GM19452 (cell line): Measurements from ENCODE around the gene RABGEF1.
"Not testable (repeated sequence)": the region's sequence is repeated elsewhere in the genome, so short reads cannot be mapped to it uniquely, and the experiment has no call there.

Experiments
- ATAC-seq: cut with Tn5 transposase; IDR thresholded peaks from one replicate; pipeline ENCODE4 v1.9.1; 2021; ENCODE audit not compliant: unreplicated experiment

Gene RABGEF1

GRCh38 chr7:66735154-66735553, 5.4 kb upstream of the RABGEF1 start:
- ATAC-seq = no peak

DNA sequence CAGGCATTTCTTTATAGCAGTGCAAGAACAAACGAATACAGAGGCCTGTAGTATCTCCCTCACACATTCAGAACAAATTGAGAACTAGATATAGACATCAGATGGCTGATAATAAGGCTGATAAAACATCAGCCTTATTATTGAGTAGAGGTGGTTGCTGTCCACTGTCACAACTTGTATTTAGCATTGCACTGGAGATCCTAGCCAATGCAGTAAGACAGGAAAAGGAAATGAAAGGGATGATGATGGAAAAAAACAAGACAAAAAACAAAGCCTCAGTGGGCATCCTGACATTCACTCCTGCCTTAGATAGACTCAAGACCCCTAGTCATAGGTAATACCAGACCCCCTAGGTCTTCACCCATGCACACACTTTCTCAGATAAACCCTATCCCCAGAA, 4.7 kb upstream of the RABGEF1 start:
- ATAC-seq = no peak

DNA sequence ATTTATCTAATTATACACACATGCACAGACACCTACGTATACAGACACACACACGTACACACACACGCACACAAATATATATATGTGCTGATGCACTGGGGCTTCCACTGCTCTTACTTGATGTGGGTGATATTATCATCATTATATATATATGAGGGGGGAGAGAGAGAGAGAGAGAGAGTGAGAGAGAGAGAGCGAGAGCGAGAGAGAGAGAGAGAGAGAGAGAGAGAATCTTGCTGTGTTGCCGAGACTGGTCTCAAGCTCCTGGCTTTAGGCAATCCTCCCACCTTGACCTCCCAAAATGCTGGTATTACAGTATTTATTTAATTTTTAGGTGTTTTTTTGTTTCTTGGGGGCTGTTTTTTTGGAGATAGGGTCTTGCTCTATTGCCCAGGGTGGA, 3.6 kb upstream of the RABGEF1 start:
- ATAC-seq = no peak

DNA sequence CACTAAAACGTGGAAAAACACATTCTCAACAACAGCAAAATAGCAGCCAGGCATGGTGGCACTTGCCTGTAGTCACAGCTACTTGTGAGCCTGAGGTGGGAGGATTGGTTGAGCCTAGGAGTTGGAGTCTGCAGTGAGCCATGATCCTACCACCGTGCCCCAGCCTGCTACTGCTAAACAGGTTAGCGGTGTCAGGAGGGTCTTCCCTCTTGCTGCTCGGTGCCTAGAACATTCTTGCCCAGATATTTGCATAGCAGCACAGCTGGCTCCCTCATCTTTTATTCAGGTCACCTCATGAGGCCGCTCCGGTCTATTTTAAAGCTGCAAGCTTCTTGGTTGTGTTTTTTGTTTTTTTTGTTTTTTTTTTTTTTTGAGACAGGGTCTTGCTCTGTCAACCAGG, 2.9 kb upstream of the RABGEF1 start:
- ATAC-seq = no peak

GRCh38 chr7:66739477-66739876, 1.1 kb upstream of the RABGEF1 start:
- ATAC-seq = no peak

GRCh38 chr7:66739953-66740301, 606 bp upstream of the RABGEF1 start:
- ATAC-seq = no peak

DNA sequence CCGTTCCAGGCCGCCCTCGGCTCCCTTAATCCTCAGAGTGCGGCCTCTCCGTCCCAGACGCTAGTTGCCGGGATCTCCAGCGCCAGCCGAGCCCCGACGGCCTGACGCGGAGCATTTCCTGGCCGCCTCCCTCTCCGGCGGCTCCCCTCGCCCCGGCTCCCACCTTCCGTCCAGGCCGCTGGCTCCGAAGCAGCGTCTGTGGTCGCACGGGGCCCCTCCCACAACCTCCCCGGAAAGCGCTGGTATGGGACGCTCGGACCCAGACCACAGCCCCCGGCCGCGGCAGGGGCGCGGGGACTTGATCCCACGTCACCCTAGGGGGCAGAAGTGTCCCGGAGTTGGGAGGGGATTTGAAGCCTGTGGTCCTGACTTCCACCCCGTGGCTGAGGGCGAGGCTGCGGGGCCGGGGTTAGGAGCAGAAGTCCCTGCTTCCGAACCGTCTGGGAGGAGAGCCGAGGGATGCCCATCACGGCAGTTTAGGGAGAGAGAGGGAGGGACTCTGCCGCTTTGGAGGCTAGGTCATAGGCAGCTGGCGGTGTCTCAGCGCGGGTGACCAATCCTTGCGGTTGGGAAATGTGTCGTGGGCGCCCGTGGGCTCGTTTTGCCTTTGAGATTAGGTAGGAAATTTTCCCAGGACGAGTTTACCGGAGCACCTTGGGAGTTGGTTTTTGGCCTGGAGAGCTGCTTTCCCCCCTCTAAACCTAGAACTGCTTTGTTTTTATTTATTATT, 612 bp downstream of the RABGEF1 start:
- ATAC-seq = peak; percentile 31

DNA sequence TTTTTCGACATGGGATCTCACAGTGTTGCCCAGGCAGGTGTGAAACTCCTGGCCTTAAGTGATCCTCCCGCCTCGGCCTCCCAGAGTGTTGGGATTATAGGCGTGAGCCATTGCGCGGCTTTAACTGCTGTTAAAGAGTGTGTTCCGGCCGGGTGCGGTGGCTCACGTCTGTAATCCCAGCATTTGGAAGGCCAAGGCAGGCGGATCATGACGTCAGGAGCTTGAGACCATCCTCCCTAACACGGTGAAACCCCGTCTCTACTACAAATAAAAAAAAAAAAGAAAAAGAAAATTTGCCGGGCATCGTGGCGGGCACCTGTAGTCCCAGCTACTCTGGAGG, 1.1 kb downstream of the RABGEF1 start:
- no peak for ATAC-seq

DNA sequence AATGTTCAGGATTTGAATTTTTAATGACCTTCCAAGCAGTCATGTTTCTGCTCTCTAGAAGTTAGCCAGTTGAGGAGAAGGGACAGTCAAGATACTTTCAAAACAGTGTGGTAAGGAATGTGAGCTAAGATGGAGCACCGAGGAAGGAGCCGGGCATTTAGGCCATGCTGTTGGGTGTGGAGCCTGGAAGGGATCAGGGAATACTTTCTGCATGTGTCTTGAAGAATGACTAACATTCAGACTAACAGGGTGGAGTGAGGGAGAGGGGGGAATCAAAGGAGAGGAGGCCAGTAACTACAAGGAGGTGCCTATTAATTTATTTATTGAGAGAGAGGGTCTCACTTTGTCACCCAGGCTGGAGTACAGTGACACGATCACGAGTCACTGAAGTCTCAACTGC, 1.8 kb downstream of the RABGEF1 start:
- ATAC-seq = not testable (repeated sequence)

GRCh38 chr7:66743920-66744319, 3.4 kb downstream of the RABGEF1 start:
- no peak for ATAC-seq

GRCh38 chr7:66747385-66747784, 6.9 kb downstream of the RABGEF1 start:
- ATAC-seq = no peak

- ATAC-seq = no peak
Measured at GRCh38 chr7:66747881-66748511, 7.5 kb downstream of the RABGEF1 start.

DNA sequence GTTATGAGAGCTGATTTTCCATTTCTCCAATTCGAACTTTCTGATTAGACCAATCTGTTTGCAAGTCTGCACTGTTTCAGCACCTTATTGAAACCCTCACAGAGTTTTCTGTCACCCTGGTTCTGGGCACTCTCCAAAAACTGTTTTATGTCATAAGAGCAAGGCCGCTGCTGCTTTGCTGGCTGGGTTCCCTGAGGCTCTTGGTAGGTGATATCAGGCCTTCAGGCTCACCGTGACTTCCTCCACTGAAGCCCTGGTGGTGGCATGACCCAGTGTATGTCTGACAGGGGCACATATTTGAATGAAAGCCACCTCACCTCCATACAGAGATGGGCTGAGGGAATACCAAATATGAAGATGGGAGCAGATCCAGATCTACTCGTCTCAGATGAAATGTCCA, 8.3 kb downstream of the RABGEF1 start:
- no peak for ATAC-seq

GRCh38 chr7:66751945-66752344, 11.4 kb downstream of the RABGEF1 start:
- no peak for ATAC-seq

DNA sequence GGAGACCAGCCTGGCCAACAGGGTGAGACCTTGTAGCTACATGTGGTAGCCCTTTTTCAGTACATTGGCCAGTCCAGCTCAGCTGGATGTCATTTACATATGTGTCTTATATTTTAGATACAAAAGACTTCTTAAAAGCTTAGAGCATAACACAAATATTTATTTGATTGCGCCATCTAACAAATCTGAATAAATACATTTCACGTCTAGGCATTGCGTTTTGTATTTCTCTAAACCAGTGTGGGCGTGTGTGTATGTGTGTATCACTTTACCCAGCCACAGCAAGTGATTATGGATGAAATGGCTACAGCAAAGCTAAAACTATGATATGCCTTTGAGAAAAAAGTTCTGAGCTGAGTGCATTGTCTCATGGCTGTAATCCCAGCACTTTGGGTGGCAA, 14.0 kb downstream of the RABGEF1 start:
- ATAC-seq = no peak

- ATAC-seq = not testable (repeated sequence)
Measured at GRCh38 chr7:66755059-66755458, 14.5 kb downstream of the RABGEF1 start.

- ATAC-seq = not testable (repeated sequence)
Measured at GRCh38 chr7:66756227-66756626, 15.7 kb downstream of the RABGEF1 start.

DNA sequence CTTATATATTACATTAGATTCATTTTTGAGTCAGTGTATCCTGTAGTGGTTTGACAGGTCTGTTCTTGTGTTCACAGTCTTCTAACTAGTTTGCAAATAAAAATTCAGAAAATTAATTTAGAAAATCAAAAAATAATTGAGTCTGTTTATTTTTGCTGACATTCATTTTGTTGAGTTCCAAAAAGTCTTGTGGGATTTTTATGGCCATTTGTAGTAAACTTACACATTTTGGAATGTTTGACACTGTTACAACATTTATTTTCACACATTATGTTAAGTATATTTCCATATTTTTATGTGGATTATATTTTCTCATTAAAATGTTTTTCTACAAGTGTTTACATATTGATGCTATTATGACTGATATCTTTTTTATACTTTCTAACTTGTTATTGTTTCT, 16.4 kb downstream of the RABGEF1 start:
- no peak for ATAC-seq

DNA sequence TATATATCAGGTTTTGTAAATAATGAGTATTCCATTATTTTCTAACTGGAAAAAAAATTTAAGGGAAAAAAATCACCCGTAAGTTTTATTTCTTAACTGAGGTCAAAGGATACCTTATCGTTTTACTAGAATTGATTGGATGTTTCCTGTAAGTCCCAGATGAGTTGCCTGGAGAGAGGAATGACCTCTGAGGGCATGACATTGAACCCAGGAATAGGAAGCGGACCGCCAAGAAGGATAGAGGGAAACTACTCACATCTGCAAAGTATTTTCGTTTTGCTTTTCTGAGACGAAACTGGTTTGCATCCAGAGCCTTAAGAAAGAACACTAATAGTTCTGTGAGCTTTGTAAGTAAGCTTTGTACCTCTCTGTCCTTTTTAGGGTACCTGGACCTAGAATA, 17.4 kb downstream of the RABGEF1 start:
- no peak for ATAC-seq

GRCh38 chr7:66758950-66759628, 18.6 kb downstream of the RABGEF1 start:
- peak; percentile 93 for ATAC-seq

DNA sequence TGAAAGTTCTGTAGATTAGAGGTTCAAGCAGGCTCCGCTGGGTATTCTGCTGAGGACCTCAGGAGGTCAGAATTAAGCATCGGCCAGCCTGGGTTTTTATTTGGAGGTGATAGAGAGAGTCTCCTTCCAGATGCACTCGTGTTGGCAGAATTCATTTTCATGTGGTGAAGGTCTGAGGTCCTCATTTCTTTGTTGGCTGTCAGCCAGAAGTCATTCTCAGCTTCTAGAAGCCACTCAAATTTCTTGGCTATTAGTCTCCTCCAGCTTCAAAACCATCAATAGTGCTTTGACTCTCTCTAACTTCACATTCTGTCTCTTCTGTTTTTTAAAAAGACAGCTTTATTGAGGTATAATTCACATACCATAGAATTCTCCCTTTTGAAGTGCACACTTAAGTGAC, 22.6 kb downstream of the RABGEF1 start:
- not testable (repeated sequence) for ATAC-seq

GRCh38 chr7:66763633-66764355, 23.3 kb downstream of the RABGEF1 start:
- not testable (repeated sequence) for ATAC-seq
